Measurements from ENCODE around the gene ATXN10. TPM values are rescaled to one million over a fixed set of nuclear protein-coding genes. Genes with fewer than 3 reads are reported as not detected.
"Not testable (repeated sequence)": the region's sequence is repeated elsewhere in the genome, so short reads cannot be mapped to it uniquely, and the experiment has no call there.

The ATXN10 gene
- total RNA-seq, 1 experiment from 2014 or later, result 135 TPM

- TF ChIP-seq POLR2A (IDR thresholded peaks at IDR 0.05; ENCODE audit: borderline replicate concordance, extremely low read depth, insufficient read depth, insufficient read length) (no peak), REST (IDR thresholded peaks at IDR 0.05; ENCODE audit: low read depth) (no peak), MAX (IDR thresholded peaks at IDR 0.05) (no peak)
Measured at GRCh38 chr22:45667486-45667885, 4.1 kb upstream of the ATXN10 start (continued).

GRCh38 chr22:45670363-45670762 lies 1.3 kb upstream of the ATXN10 start:
- H3K27ac ChIP-seq (ENCODE audit: low read depth, low read length); intact Hi-C loops (cut with micrococcal nuclease): not testable (repeated sequence)

More at GRCh38 chr22:45670363-45670762, 1.3 kb upstream of the ATXN10 start:
- H3K9me2 ChIP-seq (ENCODE audit: insufficient read depth); ATAC-seq; RAD21 ChIA-PET (ENCODE audit: low non-redundant PET in 1 of 2, low total read pairs in 2 of 2, uncharacterized antibody in 2 of 2, unreplicated experiment in 2 of 2); POLR2A ChIA-PET; H3K4me3 ChIP-seq (replicated peaks in 1 of 2; ENCODE audit: low read depth in 1 of 2, low read length in 2 of 2); CTCF ChIA-PET; BruUV-seq (replicated peaks); H4K20me1 ChIP-seq (ENCODE audit: insufficient read depth); H2AFZ ChIP-seq (ENCODE audit: low read depth, low read length, poor library complexity, severe bottlenecking); H3K27me3 ChIP-seq (ENCODE audit: insufficient read depth, low read length); H3K4me2 ChIP-seq (ENCODE audit: low read length); H3K36me3 ChIP-seq (ENCODE audit: control insufficient read depth in 1 of 2, insufficient read depth in 2 of 2, low read length in 2 of 2); H3K9me3 ChIP-seq (ENCODE audit: control insufficient read depth in 1 of 2, insufficient read depth in 1 of 2, low read depth in 1 of 2, low read length in 2 of 2); H3K9ac ChIP-seq (ENCODE audit: low read length); DNase-seq (ENCODE audit: low read depth, low spot score): not testable (repeated sequence)
- H3K4me1 ChIP-seq (ENCODE audit: control insufficient read depth in 1 of 2, insufficient read depth in 2 of 2, low read length in 2 of 2), result peaks cover 4 to 31% of the 10 kb centered on the region in 2 experiments; a peak in 3 of 4 replicates
- H3K79me2 ChIP-seq (ENCODE audit: insufficient read depth, low read length), result peaks cover 33% of the 10 kb centered on the region
